Stimulated activated CD8-positive, alpha-beta memory T cell treated with anti-CD3 and anti-CD28 coated beads, Interleukin-4, amount 100 ng/mL, for 1 hour (primary cell): ENCODE measurements around the gene MKRN1.
"Not testable (repeated sequence)": the region's sequence is repeated elsewhere in the genome, so short reads cannot be mapped to it uniquely, and the experiment has no call there.

Experiments
- DNase-seq, 2 donors: peaks; one replicate each; pipeline ENCODE4 v3.0.0-alpha.2; 2020; ENCODE audit warnings: low read depth in 2 of 2, low spot score in 1 of 2

The MKRN1 gene

DNA sequence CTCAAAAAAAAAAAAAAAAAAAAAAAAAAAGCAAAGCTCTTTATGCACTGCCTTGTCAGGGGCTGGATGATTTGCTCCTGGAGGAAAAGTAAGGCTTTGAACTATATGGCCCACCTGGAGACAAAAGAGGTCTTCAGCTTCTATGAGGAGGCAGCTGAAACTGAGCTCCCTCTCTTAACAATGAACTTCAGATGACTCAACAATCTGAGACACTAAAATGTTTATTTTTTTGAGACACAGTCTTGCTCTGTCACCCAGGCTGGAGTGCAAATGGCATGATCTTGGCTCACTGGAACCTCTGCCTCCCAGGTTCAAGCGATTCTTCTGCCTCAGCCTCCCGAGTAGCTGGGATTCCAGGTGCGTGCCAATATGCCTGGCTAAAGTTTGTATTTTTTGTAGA lies 38.7 kb downstream of the MKRN1 start:
- DNase-seq: no peak

DNA sequence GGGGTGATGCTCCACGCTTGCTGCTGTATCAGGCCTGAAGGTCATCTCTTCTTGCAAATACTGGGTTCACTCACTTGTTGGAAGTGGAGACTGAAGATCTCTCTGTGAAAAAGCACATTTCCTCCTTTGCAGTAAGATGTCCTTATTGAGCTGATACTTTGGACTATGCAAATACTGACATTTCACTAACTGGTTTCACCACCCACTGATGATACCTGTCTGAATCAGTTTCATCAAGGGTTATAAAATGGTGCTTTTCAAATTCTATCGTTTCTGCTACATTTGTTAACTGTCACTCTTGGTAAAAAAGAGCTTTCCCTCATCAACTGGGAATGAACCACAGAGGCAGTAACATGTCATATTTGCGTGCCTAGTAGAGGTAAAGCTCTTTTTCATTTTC lies 39.9 kb downstream of the MKRN1 start:
- no peak for DNase-seq

GRCh38 chr7:140435252-140435895 lies 43.9 kb downstream of the MKRN1 start:
- no peak for DNase-seq

DNA sequence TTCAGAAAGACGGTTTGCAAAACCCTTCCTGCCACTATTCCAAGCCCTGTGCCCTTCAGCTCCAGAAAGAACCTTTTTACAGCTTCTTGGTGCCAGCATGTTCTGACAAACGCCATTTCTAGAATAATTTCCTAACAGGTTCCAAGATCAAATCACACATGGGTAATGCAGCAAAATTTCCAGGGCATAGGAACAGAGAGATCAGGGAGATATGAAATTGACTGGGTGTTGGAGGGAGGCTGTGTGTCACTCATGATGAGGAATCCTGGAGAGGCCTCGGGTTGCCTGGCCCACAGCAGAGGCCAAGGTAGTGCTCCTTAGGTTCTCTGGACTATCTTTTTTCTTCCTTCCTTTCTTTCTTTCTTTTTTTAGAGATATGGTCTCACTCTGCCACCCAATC lies 45.9 kb downstream of the MKRN1 start:
- no peak for DNase-seq

DNA sequence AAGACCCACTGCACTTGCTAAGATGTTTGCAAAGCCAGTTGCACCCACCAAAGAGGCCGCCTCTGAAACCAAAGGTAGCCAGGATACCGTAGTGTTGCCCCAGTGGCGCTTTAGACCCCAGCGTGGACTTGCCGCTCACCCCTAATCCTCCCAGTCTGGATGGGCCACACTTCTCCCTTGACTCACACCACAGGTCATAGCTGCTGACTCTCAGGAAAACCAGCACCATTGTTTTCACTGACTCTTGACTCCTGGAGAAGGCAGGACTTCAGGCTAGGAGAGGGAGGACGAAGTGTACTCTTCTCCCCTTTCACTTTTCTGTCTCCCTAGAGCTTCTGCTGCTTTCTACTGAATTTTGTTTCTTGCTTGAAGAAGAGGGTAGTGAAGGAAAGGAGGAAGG lies 53.2 kb downstream of the MKRN1 start:
- DNase-seq: no peak

DNA sequence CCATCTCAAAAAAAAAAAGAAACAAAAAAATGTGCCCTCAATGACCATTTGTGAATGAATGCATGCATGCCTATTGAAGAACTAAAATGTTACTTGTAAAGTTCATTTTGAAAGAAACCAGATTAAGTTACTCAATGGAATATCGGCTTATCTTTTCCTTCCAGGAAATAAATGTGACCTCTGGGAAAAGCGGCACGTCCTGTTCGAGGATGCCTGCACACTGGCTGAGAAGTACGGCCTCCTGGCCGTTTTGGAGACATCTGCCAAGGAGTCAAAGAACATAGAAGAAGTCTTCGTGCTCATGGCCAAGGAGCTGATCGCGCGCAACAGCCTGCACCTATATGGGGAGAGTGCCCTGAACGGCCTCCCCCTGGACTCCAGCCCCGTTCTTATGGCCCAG lies 53.6 kb downstream of the MKRN1 start:
- no peak for DNase-seq

GRCh38 chr7:140423501-140423900 lies 55.8 kb downstream of the MKRN1 start:
- DNase-seq: no peak

- no peak for DNase-seq
These were observed 57.8 kb downstream of the MKRN1 start for GRCh38 chr7:140421521-140421920.

GRCh38 chr7:140418653-140419052 lies 60.7 kb downstream of the MKRN1 start:
- DNase-seq: no peak

- not testable (repeated sequence) for DNase-seq
These were observed 61.2 kb downstream of the MKRN1 start for GRCh38 chr7:140418156-140418472.

DNA sequence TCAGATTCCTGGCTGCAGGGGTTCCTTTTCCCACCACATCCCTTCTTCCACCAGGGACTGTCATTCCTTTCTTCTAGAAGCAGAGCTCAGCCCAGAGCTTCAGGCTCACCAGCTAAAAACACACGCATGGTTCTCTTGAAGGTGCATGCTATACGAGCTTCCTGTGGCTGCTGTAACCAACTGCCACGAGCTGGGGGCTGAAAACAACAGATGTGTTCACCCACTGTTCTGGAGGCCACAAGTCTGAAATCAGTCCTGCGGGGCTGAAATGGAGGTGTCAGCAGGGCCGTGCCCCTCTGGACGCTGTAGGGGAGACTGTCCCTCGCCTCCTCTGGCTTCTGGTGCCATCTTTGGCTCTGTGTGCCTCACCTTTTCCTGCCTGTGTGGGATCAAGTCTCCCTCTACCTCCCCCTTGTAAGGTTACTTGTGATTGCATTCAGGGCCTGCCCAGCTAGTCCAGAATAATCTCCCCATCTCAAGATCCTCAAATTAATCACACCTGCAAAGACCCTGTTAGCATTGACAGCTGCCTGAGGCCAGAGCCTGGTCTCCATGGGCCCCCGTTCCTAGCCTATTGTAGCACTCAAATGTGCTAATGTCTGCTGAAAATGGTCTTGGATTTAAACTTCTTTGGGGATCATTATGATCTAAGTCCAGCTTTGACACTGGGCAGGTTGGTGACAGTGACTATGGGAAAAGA lies 61.7 kb downstream of the MKRN1 start:
- no peak for DNase-seq

DNA sequence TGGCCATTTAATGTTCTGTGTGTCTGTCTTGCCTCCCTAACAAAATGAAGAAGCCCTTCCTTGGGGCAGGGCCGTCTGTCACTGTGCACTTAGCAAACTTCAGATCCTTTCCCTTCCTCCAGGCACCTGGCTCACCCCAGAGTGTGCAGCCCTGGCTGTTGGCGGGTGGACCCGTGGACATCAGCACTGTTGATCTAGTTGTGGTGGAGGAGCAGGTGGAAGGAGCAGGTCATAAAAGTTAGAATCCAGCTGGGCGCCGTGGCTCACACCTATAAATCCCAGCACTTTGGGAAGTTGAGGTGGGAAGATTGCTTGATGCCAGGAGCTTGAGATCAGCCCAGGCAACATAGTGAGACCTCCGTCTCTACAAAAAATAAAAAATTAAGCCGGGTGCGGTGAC lies 62.7 kb downstream of the MKRN1 start:
- no peak for DNase-seq

DNA sequence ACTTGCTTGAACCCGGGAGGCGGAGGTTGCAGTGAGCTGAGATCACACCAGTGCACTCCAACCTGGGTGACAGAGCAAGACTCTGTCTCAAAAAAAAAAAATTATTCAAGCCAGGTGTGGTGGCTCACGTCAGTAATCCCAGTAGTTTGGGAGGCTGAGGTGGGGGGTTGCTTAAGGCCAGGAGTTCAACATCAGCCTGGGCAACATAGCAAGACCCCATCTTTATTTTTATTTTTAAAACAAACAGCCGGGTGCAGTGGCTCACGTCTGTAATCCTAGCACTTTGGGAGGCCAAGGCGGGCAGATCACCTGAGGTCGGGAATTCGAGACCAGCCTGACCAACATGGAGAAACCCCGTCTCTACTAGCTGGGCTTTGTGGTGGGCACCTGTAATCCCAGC lies 63.5 kb downstream of the MKRN1 start:
- not testable (repeated sequence) for DNase-seq

DNA sequence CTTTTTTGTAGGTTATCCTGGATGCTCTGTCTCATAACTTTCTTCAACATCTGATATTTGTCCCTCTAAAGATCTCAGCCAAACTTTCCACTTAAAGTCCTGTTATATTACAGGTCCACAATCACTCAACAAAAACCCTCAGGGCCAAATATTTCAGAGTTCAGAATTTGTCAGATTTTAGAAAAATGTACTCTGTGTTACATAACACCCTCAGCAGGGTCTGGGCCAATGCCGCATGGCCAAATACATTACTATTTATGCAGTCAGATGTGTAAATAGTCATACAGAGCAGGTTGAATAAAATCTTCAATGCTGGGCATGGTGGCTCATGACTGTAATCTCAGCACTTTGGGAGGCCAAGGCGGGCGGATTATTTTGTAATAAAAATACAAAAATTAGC lies 63.9 kb downstream of the MKRN1 start:
- no peak for DNase-seq

DNA sequence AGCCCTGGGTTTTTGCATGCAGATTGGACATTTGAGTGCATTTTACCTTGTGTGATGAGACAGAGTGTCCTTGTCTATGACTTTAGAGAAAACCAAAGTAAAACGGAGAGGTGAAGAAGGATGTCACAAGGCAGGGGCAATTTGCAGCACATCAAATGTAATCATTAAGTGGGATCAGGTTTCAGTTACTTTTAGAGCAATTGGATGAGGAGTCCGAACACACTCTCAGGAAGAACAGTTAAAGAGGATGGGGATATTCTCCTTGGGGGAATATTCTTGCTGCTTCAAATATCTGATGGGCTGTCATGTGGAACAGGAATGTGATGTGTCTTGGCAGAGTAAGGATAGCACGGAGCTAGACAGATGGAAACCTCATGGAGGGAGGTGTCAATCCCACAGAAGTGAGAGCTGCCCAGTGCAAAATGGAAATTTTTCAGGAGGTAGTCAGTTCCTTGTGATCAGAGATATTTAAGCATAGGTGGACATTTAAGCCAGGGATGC lies 74.7 kb downstream of the MKRN1 start:
- DNase-seq: no peak

DNA sequence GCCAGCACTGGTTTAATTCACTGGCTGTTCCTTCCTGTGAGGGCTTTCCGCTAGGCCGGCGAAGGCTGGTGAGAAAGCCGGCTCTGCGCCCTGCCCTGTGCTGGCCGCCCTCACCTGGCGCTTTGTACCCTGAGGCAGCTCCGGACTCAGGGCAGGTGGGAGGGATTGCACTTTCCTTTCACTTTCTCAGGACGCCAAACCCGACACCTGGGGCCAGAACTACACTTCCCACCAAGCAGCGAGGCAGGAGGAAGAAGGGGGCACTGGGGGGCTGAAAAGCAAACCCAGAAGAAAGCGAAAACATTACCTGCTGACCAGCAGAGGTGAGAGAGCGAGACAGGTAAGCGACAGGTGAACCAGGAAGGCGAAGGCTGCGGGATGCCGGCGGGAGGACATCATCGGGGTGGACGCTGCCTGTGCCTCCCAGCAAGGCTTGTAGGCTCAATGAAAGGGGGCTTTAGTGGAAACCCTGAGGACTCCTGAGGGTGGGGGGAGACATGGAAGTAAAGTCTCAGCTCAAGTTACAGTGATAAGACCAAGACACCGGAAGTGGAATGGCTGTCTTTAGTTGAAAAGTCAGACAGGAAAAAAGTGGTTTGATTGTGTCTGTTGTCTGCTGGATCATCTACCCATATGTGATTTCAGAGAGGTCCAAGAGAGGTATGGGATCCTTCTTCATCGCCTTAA lies 75.3 kb downstream of the MKRN1 start, which contains the start of gene RAB19:
Gene RAB19 (plus strand): TSS at position 181 of the 687 bp plus-strand sequence. CDS start 3,589 bp downstream, outside the sequence.
- DNase-seq: peak in 1 of 2 donors; percentile 21
